H1 (cell line): ENCODE data around the gene KCP. TPM values are rescaled to one million over a fixed set of nuclear protein-coding genes. Genes with fewer than 3 reads are reported as not detected.

ENCODE experiments used
- CTCF ChIA-PET: fragments of 300-600 bp; sonication (Branson Sonifier 250); formaldehyde crosslinking; loops from one replicate; lab custom pipeline; 2021; ENCODE audit not compliant: partially characterized antibody; lab: Charles Lee
- POLR2A ChIA-PET: fragments of 300-600 bp; sonication (Branson Sonifier 250); formaldehyde crosslinking; loops from one replicate; lab custom pipeline; 2021; ENCODE audit warnings: inconsistent platforms; ENCODE audit not compliant: partially characterized antibody; lab: Charles Lee
- DNase-seq, 2 experiments: peaks; one replicate each; pipeline versions ENCODE4 v3.0.0 to v3.0.0-alpha.2; 2010 to 2022; ENCODE audit warnings: low spot score in 2 of 2, low read depth in 1 of 2, mixed read lengths in 1 of 2
- FAIRE-seq: peaks from 2 replicates; lab custom pipeline; 2011; peaks lifted over from hg19 to GRCh38; lab: Jason Lieb, UNC
- H2AFZ ChIP-seq: 2 replicates; pipeline ENCODE4 v1.8.1; 2012; ENCODE audit warnings: low read length, inconsistent platforms
- H2AK5ac ChIP-seq: 2 replicates; pipeline ENCODE4 v1.6.1; 2013; ENCODE audit warnings: low read depth, low read length
- H2BK120ac ChIP-seq: replicated peaks from 2 replicates; pipeline ENCODE3; 2013; ENCODE audit warnings: low read depth, low read length, inconsistent platforms
- H2BK12ac ChIP-seq: 2 replicates; pipeline ENCODE4 v1.6.1; 2013; ENCODE audit warnings: low read depth, low read length
- H2BK15ac ChIP-seq: 2 replicates; pipeline ENCODE4 v1.6.1; 2013; ENCODE audit warnings: low read length
- H2BK20ac ChIP-seq: 2 replicates; pipeline ENCODE4 v1.6.1; 2013; ENCODE audit warnings: low read length
- H2BK5ac ChIP-seq: 2 replicates; pipeline ENCODE4 v1.6.1; 2013; ENCODE audit warnings: low read depth, low read length
- H3K14ac ChIP-seq: 2 replicates; pipeline ENCODE4 v1.6.1; 2013; ENCODE audit warnings: inconsistent platforms; ENCODE audit not compliant: insufficient read length
- H3K18ac ChIP-seq: 2 replicates; pipeline ENCODE4 v1.6.1; 2013; ENCODE audit warnings: low read length; ENCODE audit errors: extremely low read depth
- H3K23ac ChIP-seq: 2 replicates; pipeline ENCODE4 v1.6.1; 2013; ENCODE audit warnings: inconsistent platforms; ENCODE audit not compliant: insufficient read length
- H3K23me2 ChIP-seq: 2 replicates; pipeline ENCODE4 v1.6.1; 2013; ENCODE audit warnings: low read depth, low read length
- H3K27ac ChIP-seq: 2 replicates; pipeline ENCODE4 v1.6.1; 2011; ENCODE audit warnings: low read depth, low read length, inconsistent platforms
- H3K27me3 ChIP-seq, 4 experiments: replicated peaks in 1 of 4; 1 replicate in 1 of 4; 2 replicates in 3 of 4; pipeline versions ENCODE4 v1.6.1 to v1.8.1; 2011 to 2013; ENCODE audit warnings: low read length in 3 of 4, mild to moderate bottlenecking in 3 of 4, inconsistent platforms in 2 of 4, mixed read lengths in 2 of 4, moderate library complexity in 1 of 4; ENCODE audit not compliant: control insufficient read depth in 3 of 4, insufficient read depth in 3 of 4; ENCODE audit errors: extremely low read depth in 1 of 4
- H3K36me3 ChIP-seq, 4 experiments: 2 replicates each; pipeline versions ENCODE4 v1.6.1 to v1.8.1; 2011 to 2013; ENCODE audit warnings: mild to moderate bottlenecking in 4 of 4, low read length in 3 of 4, moderate library complexity in 2 of 4, control low read depth in 1 of 4, inconsistent platforms in 1 of 4; ENCODE audit not compliant: insufficient read depth in 4 of 4, control insufficient read depth in 2 of 4
- H3K4ac ChIP-seq: replicated peaks from 2 replicates; pipeline ENCODE3; 2013; ENCODE audit warnings: low read length, low read depth, mixed read lengths, inconsistent platforms; ENCODE audit not compliant: insufficient read length
- H3K4me1 ChIP-seq, 4 experiments: replicated peaks in 1 of 4; 1 replicate in 1 of 4; 2 replicates in 3 of 4; pipeline versions ENCODE4 v1.6.1 to v1.8.1; 2011 to 2013; ENCODE audit warnings: low read length in 3 of 4, inconsistent platforms in 2 of 4, mixed read lengths in 1 of 4; ENCODE audit not compliant: insufficient read depth in 4 of 4, control insufficient read depth in 3 of 4
- H3K4me2 ChIP-seq, 2 experiments: 2 replicates each; pipeline versions ENCODE4 v1.6.1 to v1.8.1; 2011 to 2013; ENCODE audit warnings: low read depth in 2 of 2, low read length in 2 of 2, control low read depth in 1 of 2, inconsistent platforms in 1 of 2, mild to moderate bottlenecking in 1 of 2; ENCODE audit not compliant: insufficient read depth in 1 of 2
- H3K4me3 ChIP-seq, 4 experiments: fragments of 200-600, 300-600 bp in 1 of 4; sonication (generic), shearing (Covaris generic), sonication (Bioruptor Twin) in 1 of 4; 2 replicates each; pipeline versions ENCODE4 v1.5.1 to v1.8.1; 2011 to 2016; ENCODE audit warnings: low read length in 4 of 4, low read depth in 3 of 4, control low read depth in 2 of 4, inconsistent platforms in 2 of 4, mild to moderate bottlenecking in 2 of 4, mixed read lengths in 1 of 4, moderate library complexity in 1 of 4; ENCODE audit not compliant: insufficient read depth in 2 of 4; ENCODE audit errors: extremely low read depth in 1 of 4
- H3K56ac ChIP-seq: replicated peaks from 2 replicates; pipeline ENCODE3; 2013; ENCODE audit warnings: low read depth, mild to moderate bottlenecking, mixed read lengths, low read length, inconsistent platforms; ENCODE audit not compliant: insufficient read length
- H3K79me1 ChIP-seq: 2 replicates; pipeline ENCODE4 v1.6.1; 2013; ENCODE audit warnings: low read depth, low read length, control low read depth
- H3K79me2 ChIP-seq, 2 experiments: 2 replicates each; pipeline versions ENCODE4 v1.6.1 to v1.8.1; 2012 to 2013; ENCODE audit warnings: low read length in 2 of 2, mild to moderate bottlenecking in 2 of 2, inconsistent platforms in 1 of 2; ENCODE audit not compliant: insufficient read depth in 2 of 2, control insufficient read depth in 1 of 2
- H3K9ac ChIP-seq, 4 experiments: replicated peaks in 1 of 4; 1 replicate in 1 of 4; 2 replicates in 3 of 4; pipeline versions ENCODE4 v1.6.1 to v1.8.1; 2011 to 2013; ENCODE audit warnings: low read depth in 3 of 4, low read length in 3 of 4, control low read depth in 2 of 4, mild to moderate bottlenecking in 2 of 4, moderate library complexity in 2 of 4, inconsistent platforms in 1 of 4; ENCODE audit errors: extremely low read depth in 1 of 4
- H3K9me3 ChIP-seq, 2 experiments: 2 replicates each; pipeline versions ENCODE4 v1.6.1 to v1.8.1; 2012 to 2013; ENCODE audit warnings: mild to moderate bottlenecking in 2 of 2, moderate library complexity in 2 of 2, control low read depth in 1 of 2, inconsistent platforms in 1 of 2, low read depth in 1 of 2, low read length in 1 of 2, mixed read lengths in 1 of 2; ENCODE audit not compliant: insufficient read depth in 2 of 2
- H4K20me1 ChIP-seq, 2 experiments: replicated peaks in 1 of 2; 2 replicates each; pipeline versions ENCODE3 to v1.8.1; 2011 to 2013; ENCODE audit warnings: inconsistent platforms in 2 of 2, low read length in 2 of 2, mild to moderate bottlenecking in 1 of 2; ENCODE audit not compliant: insufficient read depth in 2 of 2, control insufficient read depth in 1 of 2
- H4K5ac ChIP-seq: 2 replicates; pipeline ENCODE4 v1.6.1; 2013; ENCODE audit warnings: low read length, low read depth, mixed read lengths, inconsistent platforms; ENCODE audit not compliant: insufficient read length
- H4K8ac ChIP-seq: 2 replicates; pipeline ENCODE4 v1.8.0; 2013; ENCODE audit warnings: mild to moderate bottlenecking, moderate library complexity, low read length, inconsistent platforms; ENCODE audit not compliant: insufficient read depth; ENCODE audit errors: extremely low read depth
- H4K91ac ChIP-seq: replicated peaks from 2 replicates; pipeline ENCODE3; 2013; ENCODE audit warnings: low read length, mixed read lengths, inconsistent platforms; ENCODE audit not compliant: insufficient read length
- CHD2 ChIP-seq: IDR thresholded peaks from 2 replicates; pipeline ENCODE4 v1.6.1; 2012; ENCODE audit warnings: low read length, improper control_type of control experiment
- GABPA ChIP-seq: IDR thresholded peaks from 2 replicates; pipeline ENCODE4 v1.6.1; 2011; ENCODE audit warnings: mild to moderate bottlenecking, low read length, moderate library complexity, borderline replicate concordance; ENCODE audit not compliant: insufficient read depth
- SIX5 ChIP-seq: IDR thresholded peaks from 2 replicates; pipeline ENCODE4 v1.6.1; 2011; ENCODE audit warnings: mild to moderate bottlenecking, low read depth, low read length
- ZNF274 ChIP-seq: IDR thresholded peaks from 2 replicates; pipeline ENCODE4 v1.7.0; 2012; ENCODE audit warnings: low read length, borderline replicate concordance; ENCODE audit errors: extremely low read depth
- WGBS, 2 experiments: shearing (Covaris generic) in 1 of 2; methylation state at CpG; one replicate each; pipeline versions ENCODE4 v1.1.6 to v1.1.7; 2013 to 2015; ENCODE audit warnings: low lambda C conversion rate in 2 of 2, mixed read lengths in 2 of 2, inconsistent platforms in 1 of 2, low coverage in 1 of 2, missing lambda C conversion rate in 1 of 2; ENCODE audit not compliant: insufficient replicate concordance in 2 of 2, insufficient coverage in 1 of 2, insufficient read length in 1 of 2; ENCODE audit errors: extremely low coverage in 1 of 2, missing lambda C conversion rate in 1 of 2; 5-methylcytosine and 5-hydroxymethylcytosine counted together
- polyA plus RNA-seq, 7 experiments: library from polyadenylated mRNA; depleted of rRNA in 3 of 7; stranded (reverse) in 5 of 7; unstranded in 2 of 7; fragments of >200 nt in 5 of 7; fragments of 200-250 nt in 2 of 7; gene quantifications; 1 replicate in 5 of 7; 2 replicates in 1 of 7; 4 replicates in 1 of 7; pipeline versions ENCODE4 v1.2.1 to v1.2.3, GENCODE V29; 2011 to 2013; ENCODE audit warnings: missing spikeins in 2 of 7, mixed read lengths in 2 of 7
- total RNA-seq: library from RNA; stranded (reverse); fragmentation: NEBNext Ultra II Directional; extraction: Animal tissue kit (Norgen Biotek cat#: 25700); gene quantifications from 2 replicates; pipeline ENCODE4 v1.2.1, GENCODE V29; 2021

The KCP gene
- total and polyA plus RNA-seq, 2 of the 8 experiments (the other 6 are each of a cell fraction or from before 2014, with no cell fraction given), result 1.3 to 2.0 TPM

DNA sequence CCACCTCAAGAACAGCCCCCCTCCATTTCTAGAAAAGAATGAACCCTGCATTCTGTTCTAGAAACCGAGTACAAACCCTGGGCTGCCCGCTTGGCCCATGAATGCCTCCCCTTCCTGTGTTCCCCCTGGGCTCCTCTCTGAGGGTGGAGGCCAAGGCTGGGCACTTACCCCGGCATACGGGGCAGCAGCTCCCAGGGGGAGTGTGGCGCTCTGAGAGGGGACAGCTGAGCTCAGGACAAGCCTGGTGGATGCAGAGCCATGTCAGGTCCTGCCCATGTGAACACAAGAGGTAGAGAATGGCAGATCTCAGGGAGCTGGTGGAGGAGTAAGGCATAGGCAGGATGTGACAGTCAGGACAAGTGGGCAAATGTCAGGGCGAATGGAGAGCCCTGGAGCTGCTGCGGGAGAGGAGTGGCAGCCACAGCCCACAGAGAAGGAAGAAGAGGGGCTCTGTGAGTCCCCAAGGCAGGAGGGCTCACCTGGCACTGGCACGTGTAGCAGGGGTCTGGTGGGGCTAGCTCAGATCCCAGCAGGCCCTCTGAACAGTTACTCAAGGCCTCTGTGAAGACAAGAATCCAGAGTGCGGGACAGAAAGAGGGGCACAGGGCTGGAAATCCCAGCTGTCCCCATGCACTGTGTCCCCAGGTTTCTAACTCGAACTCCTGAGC lies 28.9 kb downstream of the KCP start:
- H2AK5ac ChIP-seq, result no peak overlapping the region
- H4K5ac ChIP-seq, result no peak overlapping the region
- TF ChIP-seq ZNF274 (no peak), SIX5 (no peak), GABPA (no peak), CHD2 (no peak)
- TF ChIP-seq, all 59 proteins: peak for 0
- Histone ChIP-seq H2BK20ac (no peak overlapping the region), H3K36me3 (no peaks in the 10 kb centered on the region), H2BK12ac (no peak overlapping the region), H3K4me3 (no peak overlapping the region), H4K8ac (no peak overlapping the region; the same call in 1 of the 2 replicates), H3K56ac (no peak overlapping the region), H2BK5ac (no peak overlapping the region), H3K79me1 (no peaks in the 10 kb centered on the region), H3K4ac (no peak overlapping the region), H3K23me2 (no peaks in the 10 kb centered on the region), H3K4me2 (no peak overlapping the region), H2AFZ (no peak overlapping the region), H2BK120ac (no peak overlapping the region), H3K9me3 (no peaks in the 10 kb centered on the region), H2BK15ac (no peak overlapping the region), H3K23ac (no peak overlapping the region), H4K91ac (no peak overlapping the region), H3K14ac (no peak overlapping the region), H3K18ac (no peak overlapping the region), H3K4me1 (peaks cover 0 to 7% (median 5%) of the 10 kb centered on the region in 4 experiments; a peak in 4 of 7 replicates), H4K20me1 (no peaks in the 10 kb centered on the region), H3K79me2 (no peaks in the 10 kb centered on the region), H3K27ac (no peak overlapping the region), H3K27me3 (no peaks in the 10 kb centered on the region), H3K9ac (no peak overlapping the region)
- CTCF ChIA-PET, result interaction anchor here (0.5 to 10.3 kb wide), 20 partner anchors 9 to 220 kb away, joined by 3 to 189 read pairs (median 6); partner anchors contain the start of genes ATP6V1F, CCDC136, GARIN1A and KCP
- 83% methylated on average over 10 of the region's 10 CpGs; no CpG with 5 or more reads in 1 of the 2 experiments for WGBS, 2 experiments
- POLR2A ChIA-PET, result interaction anchor here (0.8 to 2.6 kb wide), 4 partner anchors 12 to 50 kb away, joined by 3 to 14 read pairs (median 4); partner anchors contain the start of gene ATP6V1F
- DNase-seq (no peak), FAIRE-seq (no peak)
